ENCODE data around the gene LIN37.
"Not testable (repeated sequence)": the region's sequence is repeated elsewhere in the genome, so short reads cannot be mapped to it uniquely, and the experiment has no call there.

Gene LIN37

GRCh38 chr19:35789978-35790944, 41.9 kb downstream of the LIN37 start:
- no peak for DNase-seq (ENCODE audit: low read depth)

GRCh38 chr19:35790981-35791813, 42.8 kb downstream of the LIN37 start:
- DNase-seq (ENCODE audit: low read depth), result no peak

- DNase-seq (ENCODE audit: low read depth), result no peak
These were observed 43.5 kb downstream of the LIN37 start for GRCh38 chr19:35791814-35792279.

- no peak for DNase-seq (ENCODE audit: low read depth)
These were observed 43.9 kb downstream of the LIN37 start for GRCh38 chr19:35792312-35792711.

- DNase-seq (ENCODE audit: low read depth), result no peak
These were observed 44.5 kb downstream of the LIN37 start for GRCh38 chr19:35792888-35793287.

GRCh38 chr19:35793381-35794165, 45.2 kb downstream of the LIN37 start:
- no peak for DNase-seq (ENCODE audit: low read depth)

GRCh38 chr19:35795564-35795963, 47.2 kb downstream of the LIN37 start:
- not testable (repeated sequence) for DNase-seq (ENCODE audit: low read depth)

GRCh38 chr19:35796645-35797542, 48.5 kb downstream of the LIN37 start:
- DNase-seq (ENCODE audit: low read depth), result no peak

GRCh38 chr19:35797663-35798062, 49.3 kb downstream of the LIN37 start:
- no peak for DNase-seq (ENCODE audit: low read depth)

- DNase-seq (ENCODE audit: low read depth), result no peak
These were observed 53.5 kb downstream of the LIN37 start for GRCh38 chr19:35801828-35802227.
